Stimulated activated CD8-positive, alpha-beta memory T cell treated with anti-CD3 and anti-CD28 coated beads, Interleukin-12 subunit alpha, Interleukin-12 subunit beta, amount 100 ng/mL, for 1 hour (primary cell): Measurements from ENCODE around the gene STOX2.
"Not testable (repeated sequence)": the region's sequence is repeated elsewhere in the genome, so short reads cannot be mapped to it uniquely, and the experiment has no call there.

Experiments
- DNase-seq: peaks from one replicate; pipeline ENCODE4 v3.0.0-alpha.2; 2020; ENCODE audit warnings: low read depth

STOX2 gene

GRCh38 chr4:184022679-184023383 lies 117.7 kb downstream of the STOX2 start:
- no peak for DNase-seq

GRCh38 chr4:184024637-184025036 lies 119.5 kb downstream of the STOX2 start:
- no peak for DNase-seq

GRCh38 chr4:184028561-184029374 lies 123.7 kb downstream of the STOX2 start:
- DNase-seq = no peak

- no peak for DNase-seq
These were observed 124.9 kb downstream of the STOX2 start for GRCh38 chr4:184030036-184030435.

GRCh38 chr4:184030764-184031163 lies 125.7 kb downstream of the STOX2 start:
- no peak for DNase-seq

GRCh38 chr4:184032091-184032490 lies 127.0 kb downstream of the STOX2 start:
- DNase-seq = no peak

- DNase-seq = no peak
These were observed 134.9 kb downstream of the STOX2 start for GRCh38 chr4:184039963-184040383.

- DNase-seq = no peak
These were observed 136.0 kb downstream of the STOX2 start for GRCh38 chr4:184041156-184041555.

GRCh38 chr4:184046148-184046547 lies 141.0 kb downstream of the STOX2 start:
- DNase-seq = no peak

- DNase-seq = not testable (repeated sequence)
These were observed 146.2 kb downstream of the STOX2 start for GRCh38 chr4:184051262-184051661.

GRCh38 chr4:184052616-184053015 lies 147.5 kb downstream of the STOX2 start:
- no peak for DNase-seq

- DNase-seq = no peak
These were observed 148.3 kb downstream of the STOX2 start for GRCh38 chr4:184053434-184053833.

GRCh38 chr4:184056877-184057276 lies 151.8 kb downstream of the STOX2 start:
- DNase-seq = no peak

- no peak for DNase-seq
These were observed 152.9 kb downstream of the STOX2 start for GRCh38 chr4:184058026-184058425.

- no peak for DNase-seq
These were observed 154.0 kb downstream of the STOX2 start for GRCh38 chr4:184059099-184059498.

- DNase-seq = no peak
These were observed 156.5 kb downstream of the STOX2 start for GRCh38 chr4:184061582-184061981.

GRCh38 chr4:184062769-184063168 lies 157.7 kb downstream of the STOX2 start:
- DNase-seq = no peak

- no peak for DNase-seq
These were observed 159.8 kb downstream of the STOX2 start for GRCh38 chr4:184064877-184065276.

- DNase-seq = no peak
These were observed 161.6 kb downstream of the STOX2 start for GRCh38 chr4:184066584-184067300.

GRCh38 chr4:184067931-184068554 lies 162.9 kb downstream of the STOX2 start:
- no peak for DNase-seq
